NCI-H1930 (cell line): ENCODE results near the gene STK11.

ENCODE experiments used
- DNase-seq, 2 experiments: peaks; one replicate each; lab custom pipeline; 2025; lab: John Stamatoyannopoulos, UW

Gene STK11

DNA sequence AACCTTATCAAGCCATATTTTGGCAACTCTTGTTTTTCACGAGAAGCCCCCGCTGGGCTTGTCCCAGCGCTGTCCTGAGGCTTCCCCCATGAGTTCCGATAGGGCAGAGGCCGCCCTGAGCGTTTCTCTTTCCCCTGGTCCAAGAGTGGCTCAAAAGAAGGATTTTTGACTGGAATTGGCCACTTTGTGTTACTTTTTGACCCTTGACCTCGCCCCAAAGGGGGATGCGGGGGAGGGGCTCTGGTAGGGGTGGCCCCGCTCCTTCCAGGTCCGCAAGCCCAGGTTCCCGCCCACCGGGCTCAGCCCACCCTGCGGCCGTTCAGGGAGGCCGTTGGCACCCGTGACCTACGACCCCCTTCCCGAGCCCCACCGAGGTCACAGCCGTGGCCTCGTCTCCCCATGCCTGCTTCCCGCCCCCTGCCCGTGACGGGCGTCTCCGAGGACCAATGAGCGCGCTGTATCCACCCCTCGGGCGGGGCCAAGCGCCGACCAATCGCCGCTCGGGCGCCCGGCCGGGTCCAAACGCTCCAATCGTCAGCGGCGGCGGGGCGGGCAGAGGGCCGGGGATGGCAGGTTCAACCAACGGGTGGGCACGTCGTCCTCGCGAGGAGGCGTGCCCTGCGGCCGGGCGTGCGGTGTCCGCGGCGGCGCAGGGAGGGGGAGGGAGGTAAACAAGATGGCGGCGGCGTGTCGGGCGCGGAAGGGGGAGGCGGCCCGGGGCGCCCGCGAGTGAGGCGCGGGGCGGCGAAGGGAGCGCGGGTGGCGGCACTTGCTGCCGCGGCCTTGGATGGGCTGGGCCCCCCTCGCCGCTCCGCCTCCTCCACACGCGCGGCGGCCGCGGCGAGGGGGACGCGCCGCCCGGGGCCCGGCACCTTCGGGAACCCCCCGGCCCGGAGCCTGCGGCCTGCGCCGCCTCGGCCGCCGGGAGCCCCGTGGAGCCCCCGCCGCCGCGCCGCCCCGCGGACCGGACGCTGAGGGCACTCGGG, at the start of gene STK11:
Gene STK11 (plus strand): TSS at position 665 of the 986 bp plus-strand sequence. CDS start 1,136 bp downstream, outside the sequence.
- DNase-seq, result peak; percentile 89 to 95

DNA sequence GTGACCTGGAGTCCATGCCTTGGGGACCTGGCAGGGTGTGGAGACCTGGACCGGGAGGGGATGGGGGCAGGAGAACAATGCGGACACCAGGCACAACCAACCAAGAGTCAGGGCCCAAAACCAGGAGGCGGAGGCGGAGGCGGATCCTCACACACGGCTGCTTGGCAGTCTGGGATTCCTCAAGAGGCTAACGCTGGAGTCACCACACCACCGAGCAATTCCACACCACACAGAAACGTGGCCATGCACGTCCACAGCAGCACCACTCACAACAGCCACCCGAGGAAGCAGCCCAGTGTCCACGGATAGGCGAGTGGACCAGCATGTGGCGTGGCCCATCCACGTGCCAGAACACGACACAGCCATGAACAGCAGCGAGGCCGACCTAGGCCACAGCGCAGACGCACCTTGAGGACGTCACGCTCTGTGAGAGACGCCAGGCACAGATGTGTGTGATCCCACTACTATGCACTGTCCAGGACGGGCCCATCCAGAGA, 49.2 kb upstream of the STK11 start:
- DNase-seq, result no peak

GRCh38 chr19:1156830-1157615, 48.6 kb upstream of the STK11 start:
- no peak for DNase-seq

GRCh38 chr19:1157931-1158884, 47.4 kb upstream of the STK11 start:
- DNase-seq, result no peak

GRCh38 chr19:1158885-1159448, 46.6 kb upstream of the STK11 start:
- no peak for DNase-seq

DNA sequence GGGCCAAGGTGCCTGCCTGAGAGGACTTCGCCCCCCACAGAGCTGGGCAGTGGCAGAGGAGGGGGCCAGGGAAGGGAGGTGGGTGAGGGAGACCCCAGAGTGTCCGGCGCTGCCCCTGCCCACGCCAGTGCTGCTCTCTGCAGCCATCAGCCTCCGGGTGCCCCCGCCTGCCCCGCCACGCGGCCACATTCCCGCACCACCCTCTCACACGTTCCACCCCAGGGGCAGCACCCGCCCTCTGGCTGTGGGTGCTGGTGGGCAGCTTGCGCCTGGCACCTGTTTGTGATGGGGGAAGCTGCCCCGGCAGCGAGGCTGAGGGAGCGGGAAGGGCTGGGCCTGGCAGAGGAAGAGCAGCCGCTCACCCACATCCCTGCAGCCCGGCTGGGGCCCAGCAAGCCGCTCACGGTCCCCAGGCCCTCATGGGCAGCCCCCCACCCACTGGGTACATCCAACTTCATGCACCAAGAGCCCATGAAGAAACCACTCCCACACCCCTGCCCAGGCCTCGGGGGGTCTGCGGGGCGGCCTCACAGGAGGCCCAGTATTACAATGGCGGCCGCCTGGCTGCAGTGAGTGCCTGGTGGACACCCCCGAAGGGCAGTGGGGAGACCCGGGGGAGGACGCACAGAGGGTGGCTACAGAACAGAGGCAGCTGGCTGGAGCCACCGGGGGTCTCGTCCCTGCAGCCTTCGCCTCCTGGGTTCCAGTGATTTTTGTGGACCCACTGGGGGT, 45.5 kb upstream of the STK11 start:
- DNase-seq, result no peak

DNA sequence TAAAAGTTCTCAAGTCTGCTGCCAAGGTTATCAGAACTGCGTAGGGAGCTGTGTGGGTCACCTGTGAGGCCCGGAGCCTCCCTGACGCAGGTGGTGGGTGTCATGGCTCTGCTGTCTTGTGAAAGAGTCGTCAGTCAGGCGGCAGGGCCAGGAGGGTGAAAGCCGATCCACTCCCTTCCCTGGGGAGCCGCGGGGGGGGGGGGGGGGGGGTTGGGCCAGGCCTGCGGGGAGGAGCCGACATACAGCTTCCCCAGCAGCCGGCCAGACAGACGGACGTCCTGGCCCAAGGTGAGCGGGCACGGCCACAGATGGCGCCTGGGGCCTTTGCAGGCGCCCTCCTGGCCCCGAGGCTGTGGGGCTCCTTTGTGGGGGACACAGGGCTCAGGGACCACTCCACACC, 43.9 kb upstream of the STK11 start:
- no peak for DNase-seq

DNA sequence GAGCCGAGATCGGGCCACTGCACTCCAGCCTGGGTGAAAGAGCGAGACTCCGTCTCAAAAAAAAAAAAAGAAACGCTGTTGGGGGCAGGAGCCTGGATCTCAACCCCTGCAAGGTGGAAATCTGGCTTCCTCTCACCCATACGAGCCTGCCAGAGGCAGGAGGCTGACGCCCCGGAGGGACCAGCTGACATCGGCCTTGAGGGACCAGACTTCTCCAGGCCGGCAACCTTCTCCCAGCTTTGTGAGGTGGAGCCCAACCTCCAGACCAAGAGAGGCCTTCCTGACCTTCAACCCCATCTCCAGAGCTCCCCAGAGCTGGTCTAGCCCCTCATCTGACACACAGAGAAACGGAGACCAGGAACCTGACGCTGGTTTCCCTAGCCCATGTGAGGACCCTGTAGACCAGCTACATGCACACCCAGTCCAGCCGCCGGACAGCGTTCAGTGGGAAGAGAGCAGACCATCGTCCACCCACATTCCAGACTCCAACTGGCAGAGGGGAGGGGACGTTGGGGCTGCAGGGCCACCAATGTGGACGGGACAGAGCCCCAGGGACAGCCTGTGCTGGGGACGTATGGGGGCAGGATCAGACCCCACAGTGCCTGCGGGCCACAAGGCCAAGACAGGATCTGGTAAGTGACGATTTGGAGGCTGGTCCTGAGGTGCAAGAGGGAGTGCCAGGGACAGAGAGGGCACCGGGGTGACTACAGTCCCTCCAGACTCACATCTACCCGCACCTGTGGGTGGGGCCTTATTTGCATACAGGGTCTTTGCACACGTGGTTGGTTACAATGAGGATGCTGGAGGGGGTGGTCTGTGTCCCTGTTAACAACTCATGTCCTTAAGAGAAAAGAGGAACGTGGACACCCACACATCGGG, 42.9 kb upstream of the STK11 start:
- DNase-seq, result no peak

DNA sequence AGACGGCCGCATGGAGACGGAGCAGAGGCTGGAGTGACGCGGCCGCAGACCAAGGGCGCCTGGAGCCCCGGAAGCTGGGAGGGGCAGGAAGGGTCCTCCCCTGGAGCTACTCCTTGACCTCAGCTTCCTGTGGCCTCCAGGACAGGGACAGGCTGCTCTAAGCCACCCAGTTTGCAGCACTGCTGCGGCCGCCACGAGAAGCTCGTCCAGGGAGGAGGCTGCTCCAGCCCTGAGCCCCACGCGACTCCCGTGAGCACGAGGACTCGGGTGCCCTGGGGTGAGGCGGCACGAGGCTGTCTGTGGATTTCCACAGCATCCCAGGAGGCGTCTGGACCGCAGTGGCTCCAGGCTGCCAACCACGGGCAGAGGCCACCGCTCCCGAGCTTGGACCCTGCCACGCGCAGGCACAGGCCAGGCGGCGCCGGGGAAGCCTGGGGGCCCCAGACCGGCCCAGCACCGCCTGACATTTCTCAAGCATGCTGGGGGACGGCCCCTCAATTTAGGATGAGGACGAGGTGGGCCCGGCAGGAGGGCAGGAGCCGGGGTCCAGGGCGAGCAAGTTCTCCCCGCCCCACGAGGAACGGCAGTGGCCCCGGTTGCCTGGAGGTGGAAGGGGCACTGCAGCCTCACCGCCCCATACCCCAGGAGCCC, 42.2 kb upstream of the STK11 start:
- no peak for DNase-seq

DNA sequence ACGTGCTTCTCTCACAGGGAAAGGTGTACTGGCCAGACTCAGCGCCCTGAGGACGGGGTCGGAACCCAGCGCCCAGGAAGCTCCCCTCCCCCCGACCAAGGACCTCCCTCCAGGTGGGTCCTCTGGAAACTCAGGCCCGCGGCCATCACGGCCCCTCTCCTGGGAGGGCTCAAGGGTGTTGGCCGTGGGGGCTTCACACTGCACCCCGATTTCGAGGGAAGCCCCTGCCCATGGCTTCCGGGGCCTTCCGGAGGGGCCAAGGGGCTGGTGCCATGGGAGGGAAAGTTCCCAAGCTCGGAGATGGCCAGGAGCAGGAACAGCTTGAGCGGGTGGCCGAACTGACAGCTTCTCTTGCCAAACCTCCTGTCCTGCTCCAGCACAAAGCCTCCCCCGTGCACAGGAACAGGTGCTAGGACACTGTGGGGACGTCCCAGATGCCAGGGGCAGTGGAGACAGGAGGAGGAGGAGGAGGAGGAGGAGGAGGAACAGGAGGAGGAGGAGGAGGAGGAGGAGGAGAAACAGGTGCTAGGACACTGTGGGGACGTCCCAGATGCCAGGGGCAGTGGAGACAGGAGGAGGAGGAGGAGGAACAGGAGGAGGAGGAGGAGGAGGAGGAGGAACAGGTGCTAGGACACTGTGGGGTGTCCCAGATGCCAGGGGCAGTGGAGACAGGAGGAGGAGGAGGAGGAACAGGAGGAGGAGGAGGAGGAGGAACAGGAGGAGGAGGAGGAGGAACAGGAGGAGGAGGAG, 41.5 kb upstream of the STK11 start:
- DNase-seq, result no peak

DNA sequence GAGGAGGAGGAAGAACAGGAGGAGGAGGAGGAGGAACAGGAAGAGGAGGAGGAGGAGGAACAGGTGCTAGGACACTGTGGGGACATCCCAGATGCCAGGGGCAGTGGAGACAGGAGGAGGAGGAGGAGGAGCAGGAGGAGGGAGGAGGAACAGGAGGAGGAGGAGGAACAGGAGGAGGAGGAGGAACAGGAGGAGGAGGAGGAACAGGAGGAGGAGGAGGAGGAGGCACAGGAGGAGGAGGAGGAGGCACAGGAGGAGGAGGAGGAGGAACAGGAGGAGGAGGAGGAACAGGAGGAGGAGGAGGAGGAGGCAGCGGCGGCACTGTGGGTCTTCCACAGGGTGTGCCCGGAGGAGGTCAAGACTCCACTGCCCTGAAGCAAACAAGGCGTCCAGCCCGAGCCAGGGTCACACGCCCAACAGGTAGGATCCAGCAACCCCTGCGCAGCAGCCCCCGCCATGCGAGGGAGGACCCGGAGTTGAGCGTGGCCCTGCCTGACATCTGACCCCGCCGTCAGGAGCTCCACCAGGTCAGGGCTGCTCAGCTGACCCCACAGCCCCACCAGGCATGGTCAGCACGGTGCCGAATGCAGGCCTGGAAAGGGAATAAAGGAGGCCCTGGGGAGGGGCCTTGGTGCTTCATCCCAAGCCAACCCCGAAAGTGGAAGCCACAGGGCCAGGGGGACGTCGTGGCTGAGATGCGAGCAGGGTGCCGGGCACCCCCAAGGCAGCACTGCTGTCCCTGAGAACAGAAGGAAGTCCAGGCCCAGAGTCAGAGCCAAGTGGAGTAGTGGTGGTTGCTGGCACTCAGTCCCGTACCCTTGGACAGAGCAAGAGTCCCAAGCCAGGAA, 40.7 kb upstream of the STK11 start:
- DNase-seq, result no peak

DNA sequence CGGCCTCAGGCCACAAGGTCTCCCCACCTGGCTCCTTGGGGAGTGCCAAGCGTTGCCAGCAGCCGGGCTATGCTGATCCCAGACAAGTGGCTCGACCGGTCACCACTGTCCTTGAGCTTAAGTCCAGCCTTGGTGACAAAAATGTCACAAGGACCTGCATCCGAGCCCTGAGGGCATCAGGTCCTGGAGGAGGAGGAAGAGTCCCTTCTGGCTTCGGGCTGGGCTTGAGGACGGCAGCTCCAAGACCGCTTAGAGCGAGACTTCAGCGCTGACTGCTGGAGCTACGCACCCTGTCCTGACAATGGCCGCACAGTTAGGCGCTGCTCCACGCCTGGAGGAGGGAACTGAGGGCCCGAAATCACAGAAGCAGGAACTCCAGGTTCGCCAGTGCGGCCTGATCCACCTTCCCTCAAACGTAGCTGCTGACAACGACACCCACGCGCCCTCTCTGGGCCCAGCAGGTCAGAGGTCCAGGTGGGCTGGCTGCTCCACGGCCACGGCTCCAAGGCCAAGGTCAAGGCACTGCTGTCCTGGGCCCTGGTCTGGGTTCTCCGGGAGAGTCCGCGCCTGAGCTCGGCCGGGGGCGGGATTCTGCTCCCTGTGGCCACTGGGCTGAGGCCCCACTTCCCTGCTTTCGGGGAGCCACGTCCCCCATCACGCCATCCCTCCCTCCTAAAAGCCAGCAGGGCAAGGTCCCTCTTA, 38.6 kb upstream of the STK11 start:
- no peak for DNase-seq

GRCh38 chr19:1167687-1168571, 37.6 kb upstream of the STK11 start:
- no peak for DNase-seq

DNA sequence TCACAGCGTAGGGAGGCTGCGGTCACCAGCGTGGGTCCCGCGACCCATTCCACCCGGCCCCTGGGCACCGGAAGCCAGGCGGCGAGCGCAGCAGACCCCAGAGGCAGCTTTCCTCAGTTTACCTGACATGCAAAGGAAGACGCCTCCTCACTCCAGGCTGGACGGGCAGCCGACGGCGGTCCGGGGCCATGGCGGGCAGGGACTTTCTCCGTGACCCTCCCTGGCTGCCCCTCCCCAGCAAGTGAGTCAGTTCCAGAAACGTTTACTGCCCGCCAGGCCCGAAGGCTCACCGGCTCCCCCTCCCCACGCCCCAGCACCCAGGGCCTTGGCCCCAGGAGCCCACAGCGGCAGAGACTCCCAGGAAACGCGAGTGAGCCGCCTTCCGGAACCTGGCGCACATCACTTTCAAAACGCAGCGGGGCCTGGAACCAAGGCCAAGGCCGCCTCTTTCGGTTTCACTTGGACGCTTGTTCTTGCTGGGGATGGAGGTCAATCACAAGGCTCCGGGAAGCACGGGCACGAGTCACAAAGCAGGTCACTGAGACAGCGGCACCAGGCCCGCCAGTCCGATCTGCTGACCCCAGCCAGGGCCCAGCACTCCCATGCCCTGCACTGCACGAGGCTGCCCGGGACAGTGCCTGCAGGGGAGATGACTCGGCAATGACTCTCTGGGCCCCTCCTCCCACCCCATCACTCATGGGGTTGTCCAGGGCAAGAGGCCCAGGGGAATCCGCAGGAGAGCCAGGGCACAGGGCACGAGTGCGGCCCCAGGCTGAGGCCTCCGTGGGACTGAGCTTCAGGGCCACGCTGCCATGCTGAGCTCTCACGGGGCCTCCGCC, 36.8 kb upstream of the STK11 start:
- no peak for DNase-seq

- no peak for DNase-seq
Observed at GRCh38 chr19:1169411-1169791, 36.2 kb upstream of the STK11 start.
